IMR-90 (cell line): ENCODE measurements around the gene MAN1A2.

Source experiments
- BHLHE40 ChIP-seq: fragments of 150-350 bp; IDR thresholded peaks from 2 replicates; pipeline ENCODE4 v1.6.1; 2016; ENCODE audit warnings: mild to moderate bottlenecking, low read depth, low read length
- CEBPB ChIP-seq: IDR thresholded peaks from 2 replicates; pipeline ENCODE4 v1.6.1; 2012; ENCODE audit warnings: low read depth, low read length, improper control_type of control experiment
- CHD1 ChIP-seq: IDR thresholded peaks from 2 replicates; pipeline ENCODE4 v1.6.1; 2012; ENCODE audit warnings: low read depth, low read length, improper control_type of control experiment
- CTCF ChIP-seq: conservative IDR thresholded peaks from 2 replicates; pipeline ENCODE4 v1.5.1; 2012; ENCODE audit warnings: mild to moderate bottlenecking, low read depth, low read length, improper control_type of control experiment
- ELK1 ChIP-seq: fragments of 150-350 bp; IDR thresholded peaks from 2 replicates; pipeline ENCODE4 v1.6.1; 2016; ENCODE audit warnings: low read depth, mild to moderate bottlenecking, low read length, moderate library complexity, borderline replicate concordance
- FOS ChIP-seq: fragments of 150-350 bp; IDR thresholded peaks from 2 replicates; pipeline ENCODE4 v1.6.1; 2016; ENCODE audit warnings: low read depth, low read length
- MAFK ChIP-seq: IDR thresholded peaks from 2 replicates; pipeline ENCODE4 v1.6.1; 2012; ENCODE audit warnings: low read depth, low read length, improper control_type of control experiment
- MAZ ChIP-seq: IDR thresholded peaks from 2 replicates; pipeline ENCODE4 v1.6.1; 2012; ENCODE audit warnings: low read depth, mild to moderate bottlenecking, low read length, improper control_type of control experiment, moderate library complexity, borderline replicate concordance
- MXI1 ChIP-seq: IDR thresholded peaks from 2 replicates; pipeline ENCODE4 v1.6.1; 2012; ENCODE audit warnings: low read depth, mild to moderate bottlenecking, low read length, moderate library complexity, borderline replicate concordance
- POLR2A ChIP-seq: IDR thresholded peaks from 2 replicates; pipeline ENCODE4 v1.6.1; 2012; ENCODE audit warnings: mild to moderate bottlenecking, low read depth, low read length
- RAD21 ChIP-seq: IDR thresholded peaks from 2 replicates; pipeline ENCODE4 v1.6.1; 2012; ENCODE audit warnings: low read length, improper control_type of control experiment
- RCOR1 ChIP-seq: IDR thresholded peaks from 2 replicates; pipeline ENCODE4 v1.6.1; 2012; ENCODE audit warnings: mild to moderate bottlenecking, low read length, improper control_type of control experiment; ENCODE audit not compliant: insufficient replicate concordance
- RFX5 ChIP-seq: IDR thresholded peaks from 2 replicates; pipeline ENCODE4 v1.8.0; 2012; ENCODE audit warnings: low read depth, mild to moderate bottlenecking, low read length, moderate library complexity
- SMC3 ChIP-seq: fragments of 150-350 bp; IDR thresholded peaks from 2 replicates; pipeline ENCODE4 v1.6.1; 2016; ENCODE audit warnings: low read depth, mild to moderate bottlenecking, antibody characterized with exemption, low read length, moderate library complexity

- no peak for TF ChIP-seq MAFK
- no peak for TF ChIP-seq ELK1
- no peak for TF ChIP-seq MAZ
- TF ChIP-seq POLR2A = no peak
- no peak for TF ChIP-seq CTCF
- no peak for TF ChIP-seq BHLHE40
- TF ChIP-seq FOS = no peak
- TF ChIP-seq RCOR1 = no peak
- TF ChIP-seq MXI1 = no peak
- TF ChIP-seq RFX5 = no peak
- TF ChIP-seq SMC3 = no peak
- TF ChIP-seq RAD21 = no peak
- no peak for TF ChIP-seq CEBPB
- no peak for TF ChIP-seq CHD1
Observed at GRCh38 chr1:117342397-117342796, 24.9 kb upstream of the MAN1A2 start.
